Astrocyte (in vitro differentiated cells and primary cell): ENCODE data around the gene CNGA1.

Source experiments
- CTCF ChIP-seq: IDR thresholded peaks from 2 replicates; pipeline ENCODE4 v1.5.1; 2011; ENCODE audit warnings: low read depth, mild to moderate bottlenecking, inconsistent platforms, low read length, moderate library complexity; ENCODE audit not compliant: insufficient read depth
- EZH2 ChIP-seq: IDR thresholded peaks from 2 replicates; pipeline ENCODE4 v1.6.1; 2012; ENCODE audit warnings: mild to moderate bottlenecking, low read length, inconsistent platforms; ENCODE audit not compliant: insufficient read depth

- no peak for TF ChIP-seq CTCF
- TF ChIP-seq EZH2 = no peak
These were observed 16.2 kb upstream of the CNGA1 start for GRCh38 chr4:48032721-48033120.
